Pancreas (tissue), 10 donors: Measurements from ENCODE around the gene PPIP5K1. TPM values are rescaled to one million over a fixed set of nuclear protein-coding genes. Genes with fewer than 3 reads are reported as not detected.
"Not testable (repeated sequence)": the region's sequence is repeated elsewhere in the genome, so short reads cannot be mapped to it uniquely, and the experiment has no call there.

ENCODE experiments used
- ATAC-seq, 4 donors: fragments of 200-7000 bp; cut with Tn5 transposase; one replicate each; pipeline versions ENCODE4 v1.8.0 to v1.9.1; 2020; ENCODE audit warnings: mild to moderate bottlenecking in 4 of 4, moderate library complexity in 4 of 4
- DNase-seq, 6 donors: peaks; one replicate each; pipeline ENCODE4 v3.0.0-alpha.2; 2020
- FAIRE-seq: peaks from 2 replicates; lab custom pipeline; 2012; peaks lifted over from hg19 to GRCh38; lab: Jason Lieb, UNC
- H3K27ac ChIP-seq, 4 donors: fragments of 200-600 bp; sonication (generic); 1 replicate in 3 of 4; 2 replicates in 1 of 4; pipeline versions ENCODE4 v1.5.0 to v1.8.0; 2020
- H3K27me3 ChIP-seq, 4 donors: fragments of 200-600 bp; one replicate each; pipeline ENCODE4 v1.8.0; 2021
- H3K36me3 ChIP-seq, 3 donors: fragments of 200-600 bp; sonication (generic) in 1 of 3; one replicate each; pipeline versions ENCODE4 v1.5.0 to v1.8.0; 2020 to 2021
- H3K4me1 ChIP-seq, 3 donors: fragments of 200-600 bp; one replicate each; pipeline ENCODE4 v1.8.0; 2021
- H3K4me3 ChIP-seq, 4 donors: fragments of 200-600 bp; sonication (generic) in 2 of 4; one replicate each; pipeline versions ENCODE4 v1.5.0 to v1.8.0; 2020 to 2021
- H3K9me3 ChIP-seq, 4 donors: fragments of 200-600 bp; one replicate each; pipeline ENCODE4 v1.8.0; 2021
- CTCF ChIP-seq, 4 donors: fragments of 200-600 bp; sonication (generic) in 3 of 4; IDR thresholded peaks; one replicate each; pipeline versions ENCODE4 v1.5.0 to v1.8.0; 2021; ENCODE audit warnings: antibody characterized with exemption in 4 of 4
- whole genome bisulfite sequencing, 2 donors: extraction: QIAGEN DNeasy Blood & Tissue Kit; methylation state at CpG; one replicate each; pipeline ENCODE4 v1.1.7; 2013; 5-methylcytosine and 5-hydroxymethylcytosine counted together
- intact Hi-C, 3 donors: fragments of 100-400 bp; cut with DNase I; formaldehyde crosslinking; loops; one replicate each; pipeline versions ENCODE4 v1.11.1 to v1.14.2; 2022
- polyA plus RNA-seq, 2 donors: library from polyadenylated mRNA; stranded (reverse); fragments of 200-250 nt; gene quantifications; one replicate each; pipeline ENCODE4 v1.2.3, GENCODE V29; 2013
- total RNA-seq, 6 donors: library from RNA; stranded (reverse); fragmentation: NEBNext Ultra II Directional in 4 of 6; extraction: Animal tissue kit (Norgen Biotek cat#: 25700) in 4 of 6; gene quantifications; one replicate each; pipeline versions ENCODE4 v1.2.1 to v1.2.4, GENCODE V29; 2021 to 2023
- donor health status: healthy with polysubstance abuse.
- donor health status: DM: no; HTN: no; CAD: no; lungs with moderate emphysema.
- donor health status: DM: no; HTN: no; CAD: no.
- donor health status: control.
- donor health status: control.
- donor health status: Bipolar disorder and iron deficiency.
- donor health status: DM: yes; HTN: yes; CAD: no.
- donor health status: DM: no; HTN: no; CAD: no.
- donor health status: DM: no; HTN: no; CAD: no.
- donor health status: DM: yes; HTN: yes; CAD: no.

PPIP5K1 gene
- total and polyA plus RNA-seq, 8 donors = 11.3 to 39.9 (median 16.3) TPM

GRCh38 chr15:43538091-43538490, 51.9 kb downstream of the PPIP5K1 start:
- Histone ChIP-seq H3K27ac (no peak overlapping the region), H3K4me1 (no peaks in the 10 kb centered on the region), H3K4me3 (no peak overlapping the region), H3K36me3 (no peaks in the 10 kb centered on the region), H3K9me3 (no peaks in the 10 kb centered on the region), H3K27me3 (no peaks in the 10 kb centered on the region)
- FAIRE-seq (no peak), DNase-seq (no peak), ATAC-seq (no peak)
- WGBS, 2 donors = 87 to 88% methylated on average over 2 of the region's 2 CpGs
- intact Hi-C loops = no loop called here
- no peak for TF ChIP-seq CTCF (IDR thresholded peaks at IDR 0.05)

- DNase-seq (no peak), FAIRE-seq (no peak), ATAC-seq (no peak)
- TF ChIP-seq CTCF (IDR thresholded peaks at IDR 0.05) = no peak
- H3K27me3 ChIP-seq = no peaks in the 10 kb centered on the region
- no peak overlapping the region for H3K27ac ChIP-seq
- no peaks in the 10 kb centered on the region for H3K4me1 ChIP-seq
- 85 to 93% methylated on average over 3 of the region's 3 CpGs for WGBS, 2 donors
- H3K9me3 ChIP-seq = no peaks in the 10 kb centered on the region
- no peak overlapping the region for H3K4me3 ChIP-seq
- H3K36me3 ChIP-seq = no peaks in the 10 kb centered on the region
- intact Hi-C loops = no loop called here
Measured at GRCh38 chr15:43534897-43535296, 55.1 kb downstream of the PPIP5K1 start.

- DNase-seq, H3K27me3 ChIP-seq, H3K4me3 ChIP-seq, H3K36me3 ChIP-seq, H3K27ac ChIP-seq, ATAC-seq, H3K4me1 ChIP-seq, intact Hi-C loops, FAIRE-seq, H3K9me3 ChIP-seq: not testable (repeated sequence)
- WGBS, 2 donors = 83 to 91% methylated on average over 5 of the region's 5 CpGs
Measured at GRCh38 chr15:43532826-43533225, 57.2 kb downstream of the PPIP5K1 start.

DNA sequence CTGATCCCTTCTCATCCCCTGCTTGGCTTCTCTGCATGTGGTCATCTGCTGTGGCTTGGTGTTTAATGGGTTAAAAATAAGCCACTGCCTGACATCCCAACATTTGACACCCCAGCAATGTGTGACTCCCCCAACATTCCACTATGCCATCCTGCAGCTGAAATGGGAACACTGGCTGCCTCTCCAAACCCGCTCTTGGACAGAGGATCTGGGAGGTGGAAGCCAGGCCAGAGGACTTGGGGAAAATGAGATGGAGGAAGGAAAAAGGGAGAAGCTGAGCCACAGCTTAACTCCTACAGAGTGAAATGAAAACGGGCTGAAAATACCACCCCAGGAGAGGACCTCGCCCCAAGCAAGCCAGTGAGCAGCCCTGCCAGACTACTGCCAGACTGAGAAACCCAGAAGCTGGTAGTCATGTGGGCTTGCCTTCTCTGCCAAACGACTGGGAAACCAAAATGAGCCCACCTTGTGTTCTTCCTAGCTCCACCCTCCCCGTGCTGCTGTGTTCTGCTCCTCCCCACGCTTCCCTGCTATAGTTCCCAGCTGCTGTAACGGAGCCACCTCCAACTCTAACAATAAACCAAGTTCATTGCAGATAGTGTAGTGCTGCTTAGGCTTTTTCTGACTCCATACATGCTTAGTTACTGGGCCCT, 58.9 kb downstream of the PPIP5K1 start:
- Histone ChIP-seq H3K27me3 (no peaks in the 10 kb centered on the region), H3K9me3 (no peaks in the 10 kb centered on the region), H3K36me3 (no peaks in the 10 kb centered on the region), H3K4me1 (no peaks in the 10 kb centered on the region), H3K27ac (no peak overlapping the region), H3K4me3 (no peak overlapping the region)
- no peak for TF ChIP-seq CTCF (IDR thresholded peaks at IDR 0.05)
- 42 to 47% methylated on average over 7 of the region's 7 CpGs for WGBS, 2 donors
- ATAC-seq (no peak), FAIRE-seq (no peak), DNase-seq (no peak)
- intact Hi-C loops = no loop called here

- no peak overlapping the region for H3K27ac ChIP-seq
- intact Hi-C loops = no loop called here
Measured at GRCh38 chr15:43529587-43530345, 60.2 kb downstream of the PPIP5K1 start.

More at GRCh38 chr15:43529587-43530345, 60.2 kb downstream of the PPIP5K1 start:
- Histone ChIP-seq H3K27me3 (no peaks in the 10 kb centered on the region), H3K4me1 (no peaks in the 10 kb centered on the region), H3K4me3 (no peak overlapping the region), H3K36me3 (no peaks in the 10 kb centered on the region), H3K9me3 (no peaks in the 10 kb centered on the region)
- WGBS, 2 donors = 75 to 78% methylated on average over 12 of the region's 12 CpGs
- DNase-seq = no peak
- TF ChIP-seq CTCF (IDR thresholded peaks at IDR 0.05) = no peak
- no peak for FAIRE-seq
- ATAC-seq = no peak
